AG04450 (cell line): ENCODE measurements around the gene CERK. TPM values are rescaled to one million over a fixed set of nuclear protein-coding genes. Genes with fewer than 3 reads are reported as not detected.
"Not testable (repeated sequence)": the region's sequence is repeated elsewhere in the genome, so short reads cannot be mapped to it uniquely, and the experiment has no call there.

ENCODE experiments used
- CTCF ChIA-PET: fragments of 300-600, 350-600 bp; formaldehyde crosslinking; extraction: SDS; loops from one replicate; lab custom pipeline; 2022; ENCODE audit warnings: antibody characterized with exemption, inconsistent platforms; lab: Charles Lee
- POLR2A ChIA-PET: fragments of 350-600 bp; formaldehyde crosslinking; extraction: SDS; loops from one replicate; lab custom pipeline; 2021; ENCODE audit warnings: antibody characterized with exemption, inconsistent platforms; lab: Yijun Ruan, JAX
- DNase-seq: peaks from one replicate; pipeline ENCODE4 v3.0.0-alpha.2; 2011; ENCODE audit warnings: low read depth, low spot score
- H3K27ac ChIP-seq: one replicate; pipeline ENCODE4 v1.5.1; 2012; ENCODE audit warnings: low read depth, low read length, control low read depth
- H3K27me3 ChIP-seq: one replicate; pipeline ENCODE4 v1.6.0; 2012; ENCODE audit warnings: low read length; ENCODE audit not compliant: control insufficient read depth, insufficient read depth
- H3K4me3 ChIP-seq: 2 replicates; pipeline ENCODE4 v1.5.1; 2011; ENCODE audit warnings: mild to moderate bottlenecking, low read depth, low read length, control low read depth
- H3K9me3 ChIP-seq: 2 replicates; pipeline ENCODE4 v1.5.1; 2012; ENCODE audit warnings: low read length; ENCODE audit not compliant: control insufficient read depth, insufficient read depth
- polyA plus RNA-seq: library from polyadenylated mRNA; depleted of rRNA; stranded (reverse); fragments of >200 nt; gene quantifications from 2 replicates; pipeline ENCODE4 v1.2.3, GENCODE V29; 2011
- TF ChIP-seq, protein P1 (sequence below): IDR thresholded peaks from 2 replicates; pipeline ENCODE4 v1.5.1; 2011; ENCODE audit warnings: low read depth, low read length, control low read depth, inconsistent platforms

Gene CERK
- polyA plus RNA-seq, 1 experiment: 29.0 TPM

DNA sequence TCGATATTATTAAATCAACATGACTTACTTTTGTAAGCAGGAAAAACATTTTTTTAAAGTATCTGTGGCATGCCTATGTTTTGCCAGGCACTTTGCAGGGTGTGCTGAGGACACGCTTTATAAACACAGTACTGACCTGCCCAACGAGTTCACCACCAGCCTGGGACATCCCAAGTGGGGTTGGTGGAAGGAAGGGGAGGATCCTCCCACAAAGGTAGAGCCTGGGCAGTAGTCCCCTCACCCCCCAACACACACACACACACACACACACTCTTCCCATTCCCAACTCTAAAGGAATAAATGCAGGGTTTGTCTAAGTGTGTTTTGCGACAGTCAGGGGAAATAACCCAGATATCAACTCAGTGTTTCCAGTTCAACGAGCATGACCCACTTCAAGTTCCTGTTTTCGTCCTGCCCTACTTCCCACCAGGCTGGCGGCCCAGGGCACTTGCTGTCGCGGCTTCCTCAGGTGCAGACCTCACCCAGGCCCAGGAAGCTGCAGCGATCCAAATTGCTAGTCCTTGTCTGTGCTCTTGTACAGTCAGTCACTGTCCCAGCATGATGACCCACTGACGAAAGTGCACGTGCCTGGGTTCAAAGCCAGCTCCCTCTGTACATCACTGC, 3.1 kb downstream of the CERK start:
- no peaks in the 10 kb centered on the region; the same call in 1 of the 2 replicates for H3K9me3 ChIP-seq
- no peak for DNase-seq
- TF ChIP-seq, protein P1, sequence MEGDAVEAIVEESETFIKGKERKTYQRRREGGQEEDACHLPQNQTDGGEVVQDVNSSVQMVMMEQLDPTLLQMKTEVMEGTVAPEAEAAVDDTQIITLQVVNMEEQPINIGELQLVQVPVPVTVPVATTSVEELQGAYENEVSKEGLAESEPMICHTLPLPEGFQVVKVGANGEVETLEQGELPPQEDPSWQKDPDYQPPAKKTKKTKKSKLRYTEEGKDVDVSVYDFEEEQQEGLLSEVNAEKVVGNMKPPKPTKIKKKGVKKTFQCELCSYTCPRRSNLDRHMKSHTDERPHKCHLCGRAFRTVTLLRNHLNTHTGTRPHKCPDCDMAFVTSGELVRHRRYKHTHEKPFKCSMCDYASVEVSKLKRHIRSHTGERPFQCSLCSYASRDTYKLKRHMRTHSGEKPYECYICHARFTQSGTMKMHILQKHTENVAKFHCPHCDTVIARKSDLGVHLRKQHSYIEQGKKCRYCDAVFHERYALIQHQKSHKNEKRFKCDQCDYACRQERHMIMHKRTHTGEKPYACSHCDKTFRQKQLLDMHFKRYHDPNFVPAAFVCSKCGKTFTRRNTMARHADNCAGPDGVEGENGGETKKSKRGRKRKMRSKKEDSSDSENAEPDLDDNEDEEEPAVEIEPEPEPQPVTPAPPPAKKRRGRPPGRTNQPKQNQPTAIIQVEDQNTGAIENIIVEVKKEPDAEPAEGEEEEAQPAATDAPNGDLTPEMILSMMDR: no peak
- no peak overlapping the region for H3K27ac ChIP-seq
- no peak overlapping the region for H3K4me3 ChIP-seq
- POLR2A ChIA-PET: no interaction called here
- CTCF ChIA-PET: no interaction called here
- no peaks in the 10 kb centered on the region for H3K27me3 ChIP-seq

DNA sequence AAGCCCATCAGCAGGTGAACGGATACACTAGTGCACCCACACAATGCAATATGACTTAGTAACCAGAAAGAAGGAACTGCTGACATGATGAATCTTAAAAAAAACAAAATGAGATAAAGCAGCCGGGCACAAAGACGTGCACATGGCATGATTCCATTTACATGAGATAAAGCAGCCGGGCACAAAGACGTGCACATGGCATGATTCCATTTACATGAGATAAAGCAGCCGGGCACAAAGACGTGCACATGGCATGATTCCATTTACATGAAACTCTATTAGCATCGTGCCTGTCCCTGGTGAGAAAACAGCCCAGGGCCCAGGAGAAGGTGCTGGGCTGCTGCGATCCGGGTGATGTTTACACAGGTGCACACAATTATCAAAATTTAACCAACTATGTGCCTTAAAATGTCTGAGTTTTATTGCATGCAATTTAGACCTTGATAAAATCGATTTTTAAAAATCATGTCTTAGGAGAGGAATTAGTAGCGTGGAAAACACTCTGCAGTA, 3.8 kb downstream of the CERK start:
- H3K27ac ChIP-seq, H3K9me3 ChIP-seq, DNase-seq, POLR2A ChIA-PET, H3K4me3 ChIP-seq, H3K27me3 ChIP-seq, CTCF ChIA-PET: not testable (repeated sequence)

DNA sequence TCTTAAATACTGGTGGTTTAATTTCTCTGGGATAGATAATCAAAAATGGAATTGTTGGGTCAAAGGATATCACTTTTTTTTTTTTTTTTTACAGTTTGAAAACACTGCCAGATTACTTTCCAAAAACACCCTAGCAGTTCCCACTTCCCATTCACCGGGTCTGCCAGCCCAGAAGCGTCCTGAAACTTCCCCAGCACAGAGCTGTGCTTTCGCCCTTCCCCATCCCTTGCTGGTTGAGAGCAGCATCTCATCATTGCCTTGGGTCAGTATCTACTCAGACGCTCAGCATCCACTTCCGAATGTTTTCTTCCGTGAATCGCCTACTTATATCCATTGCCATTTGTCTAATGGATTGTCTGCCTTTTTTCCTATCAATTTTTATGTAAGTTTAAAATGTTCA, 5.5 kb downstream of the CERK start:
- no peak for DNase-seq
- ChIA-PET CTCF (no interaction called here), POLR2A (interaction anchor here (0.6 kb wide), 1 partner anchor 9 kb away, joined by 4 read pairs; no protein-coding TSS in a partner anchor)
- Histone ChIP-seq H3K9me3 (no peaks in the 10 kb centered on the region; the same call in 1 of the 2 replicates), H3K27me3 (no peaks in the 10 kb centered on the region), H3K27ac (no peak overlapping the region), H3K4me3 (no peak overlapping the region)
- TF ChIP-seq, protein P1: no peak

DNA sequence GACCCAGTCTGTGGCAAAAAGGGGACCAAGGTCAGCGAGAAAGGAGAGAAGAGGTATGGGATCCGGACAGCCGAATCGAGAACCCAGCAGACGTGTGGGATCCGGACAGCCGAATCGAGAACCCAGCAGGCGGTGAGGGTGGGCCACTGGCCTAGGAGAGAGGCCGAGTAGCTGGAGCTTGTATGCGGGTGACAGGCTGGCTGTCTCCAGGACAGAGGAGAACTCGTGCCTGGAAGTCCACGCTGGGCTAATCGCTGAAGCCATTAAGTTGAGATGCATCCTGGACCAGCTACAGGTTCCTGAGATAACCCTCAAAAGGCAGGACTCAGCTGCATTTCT, 6.0 kb downstream of the CERK start:
- CTCF ChIA-PET: no interaction called here
- no peak overlapping the region for H3K27ac ChIP-seq
- H3K4me3 ChIP-seq: no peak overlapping the region
- DNase-seq: no peak
- H3K9me3 ChIP-seq: no peaks in the 10 kb centered on the region; the same call in 1 of the 2 replicates
- TF ChIP-seq, protein P1: no peak
- POLR2A ChIA-PET: no interaction called here
- no peaks in the 10 kb centered on the region for H3K27me3 ChIP-seq

DNA sequence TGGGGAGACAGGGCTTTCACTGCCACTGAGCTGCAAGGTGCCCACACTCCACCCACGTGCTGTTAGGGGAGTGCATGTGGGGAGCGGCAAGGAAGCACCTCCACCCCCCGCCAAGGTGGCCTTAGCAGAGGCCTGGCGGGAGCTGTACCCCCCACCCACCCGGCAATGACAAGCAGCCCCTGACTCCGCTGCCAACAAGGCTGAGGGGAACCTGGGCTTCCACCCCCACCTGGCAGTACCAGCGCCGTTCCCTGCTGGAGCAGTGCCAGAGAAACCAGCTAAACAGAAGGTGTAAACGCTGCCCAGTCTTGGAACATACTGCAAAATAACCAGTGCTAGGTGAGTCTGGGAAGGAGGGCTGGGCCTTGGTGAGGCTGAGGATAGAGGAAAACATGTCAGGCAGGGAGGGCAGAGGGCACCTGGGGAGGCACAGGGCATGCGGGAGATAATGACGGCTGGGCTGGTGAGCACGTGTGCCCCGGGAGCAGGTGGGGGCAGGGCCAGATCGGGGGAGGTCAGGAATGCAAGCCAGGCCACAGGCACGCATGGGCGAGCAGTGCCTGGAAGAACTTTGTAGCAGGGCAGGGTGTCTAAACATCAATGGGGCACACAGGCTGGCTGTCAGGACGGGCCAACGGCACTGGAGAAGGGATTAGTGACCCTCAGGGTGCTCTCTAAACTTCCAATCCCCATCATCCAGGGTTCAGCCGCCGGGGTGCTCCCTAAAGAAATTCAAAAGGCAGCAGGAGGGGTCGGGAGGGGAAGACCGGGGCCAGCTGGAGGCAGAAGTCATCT, 6.6 kb downstream of the CERK start:
- Histone ChIP-seq H3K9me3 (no peaks in the 10 kb centered on the region; the same call in 1 of the 2 replicates), H3K4me3 (no peak overlapping the region), H3K27ac (no peak overlapping the region), H3K27me3 (no peaks in the 10 kb centered on the region)
- ChIA-PET CTCF (interaction anchor here (0.6 kb wide), 1 partner anchor 169 kb away, joined by 3 read pairs; no protein-coding TSS in a partner anchor), POLR2A (interaction anchor here (0.6 kb wide), 1 partner anchor 576 kb away, joined by 3 read pairs; no protein-coding TSS in a partner anchor)
- TF ChIP-seq, protein P1: no peak
- no peak for DNase-seq
